ENCODE data around the gene ETV3L. TPM values are rescaled to one million over a fixed set of nuclear protein-coding genes. Genes with fewer than 3 reads are reported as not detected.
A peak's percentile ranks its signal among the peaks of the same experiment; 100 is the strongest.

The ETV3L gene
- total and polyA plus RNA-seq, 2 of the 8 experiments (the other 6 are each of a cell fraction or from before 2014, with no cell fraction given), result 0.17 to 0.26 TPM

DNA sequence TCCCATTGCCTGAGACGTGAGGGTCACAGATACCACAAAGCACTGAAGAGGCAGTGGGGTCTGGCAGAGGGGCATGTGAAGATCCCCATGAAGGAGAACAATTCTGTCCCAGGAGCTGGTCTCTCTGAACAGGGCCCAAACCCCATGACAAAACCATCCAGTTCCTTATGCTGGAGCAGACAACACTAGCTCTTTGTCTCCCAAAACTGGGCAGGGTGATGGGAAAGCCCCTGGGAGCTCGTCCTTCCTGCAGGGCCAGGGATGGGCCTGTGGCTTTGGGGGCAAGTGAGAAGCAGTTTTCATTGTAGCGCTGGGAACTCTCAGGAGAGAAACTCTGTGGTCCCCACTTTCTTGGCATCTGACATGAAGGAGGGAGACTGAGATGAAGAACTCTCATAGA, 8.8 kb downstream of the ETV3L start:
- H3K4ac ChIP-seq (replicated peaks; ENCODE audit: insufficient read length, low read depth, low read length), result no peak overlapping the region
- H4K8ac ChIP-seq (ENCODE audit: extremely low read depth, insufficient read depth, low read length), result no peak overlapping the region
- H3K56ac ChIP-seq (replicated peaks; ENCODE audit: insufficient read length, low read depth, low read length), result no peak overlapping the region
- H3K27ac ChIP-seq (ENCODE audit: low read depth, low read length), result no peak overlapping the region
- no peak overlapping the region for H3K4me2 ChIP-seq (ENCODE audit: insufficient read depth in 1 of 2, low read depth in 2 of 2, low read length in 2 of 2)
- CTCF ChIA-PET (ENCODE audit: partially characterized antibody), result interaction anchor here (0.7 to 7.7 kb wide), 38 partner anchors 8 to 773 kb away, joined by 3 to 218 read pairs (median 4); partner anchors contain the start of genes ETV3 and ETV3L
- H3K9ac ChIP-seq (replicated peaks in 1 of 4; ENCODE audit: extremely low read depth in 1 of 4, low read depth in 3 of 4, low read length in 3 of 4), result no peak overlapping the region
- no peaks in the 10 kb centered on the region for H3K36me3 ChIP-seq (ENCODE audit: control insufficient read depth in 2 of 4, insufficient read depth in 4 of 4, low read length in 3 of 4)
- no peak overlapping the region for H4K5ac ChIP-seq (ENCODE audit: insufficient read length, low read depth, low read length)
- no peak overlapping the region for H4K91ac ChIP-seq (replicated peaks; ENCODE audit: insufficient read length, low read length)
- no peak overlapping the region for H2BK15ac ChIP-seq (ENCODE audit: low read length)
- no peak overlapping the region for H2AK5ac ChIP-seq (ENCODE audit: low read depth, low read length)
- FAIRE-seq (no peak), DNase-seq (ENCODE audit: low read depth in 1 of 2, low spot score in 2 of 2) (no peak)
- H2AFZ ChIP-seq (ENCODE audit: low read length), result 0 out of 2 replicates have a peak overlapping the region, but pooled peaks have one; percentile 60
- H3K79me1 ChIP-seq (ENCODE audit: low read depth, low read length), result no peaks in the 10 kb centered on the region
- no peak overlapping the region for H3K4me3 ChIP-seq (ENCODE audit: extremely low read depth in 1 of 4, insufficient read depth in 2 of 4, low read depth in 3 of 4, low read length in 4 of 4)
- no peak overlapping the region; the same call in 1 of the 2 replicates for H2BK20ac ChIP-seq (ENCODE audit: low read length)
- POLR2A ChIA-PET (ENCODE audit: partially characterized antibody), result interaction anchor here (1.4 to 2.5 kb wide), 2 partner anchors 23 to 64 kb away, joined by 8 to 12 read pairs; no protein-coding TSS in a partner anchor
- H3K14ac ChIP-seq (ENCODE audit: insufficient read length), result no peak overlapping the region
- WGBS, 2 experiments (ENCODE audit: extremely low coverage in 1 of 2, insufficient coverage in 1 of 2, insufficient read length in 1 of 2, insufficient replicate concordance in 2 of 2, low coverage in 1 of 2, low lambda C conversion rate in 2 of 2, missing lambda C conversion rate in 1 of 2), result 90% methylated on average over 3 of the region's 3 CpGs; no CpG with 5 or more reads in 1 of the 2 experiments
- H3K79me2 ChIP-seq (ENCODE audit: control insufficient read depth in 1 of 2, insufficient read depth in 2 of 2, low read length in 2 of 2), result no peaks in the 10 kb centered on the region
- no peaks in the 10 kb centered on the region for H3K9me3 ChIP-seq (ENCODE audit: insufficient read depth in 2 of 2, low read depth in 1 of 2, low read length in 1 of 2)
- peaks cover 3 to 5% (median 3%) of the 10 kb centered on the region in 4 experiments; a peak in 5 of 7 replicates for H3K4me1 ChIP-seq (replicated peaks in 1 of 4; ENCODE audit: control insufficient read depth in 3 of 4, insufficient read depth in 4 of 4, low read length in 3 of 4)
- peak overlapping the region; percentile 35; the same call in 1 of the 2 replicates for H2BK5ac ChIP-seq (ENCODE audit: low read depth, low read length)
- H3K23ac ChIP-seq (ENCODE audit: insufficient read length), result no peak overlapping the region
- no peaks in the 10 kb centered on the region; a peak in 2 of 7 replicates for H3K27me3 ChIP-seq (replicated peaks in 1 of 4; ENCODE audit: control insufficient read depth in 3 of 4, extremely low read depth in 1 of 4, insufficient read depth in 3 of 4, low read length in 3 of 4)
- H4K20me1 ChIP-seq (replicated peaks in 1 of 2; ENCODE audit: control insufficient read depth in 1 of 2, insufficient read depth in 2 of 2, low read length in 2 of 2), result no peaks in the 10 kb centered on the region
- 0 out of 2 replicates have a peak overlapping the region, but pooled peaks have one; percentile 61 for H2BK12ac ChIP-seq (ENCODE audit: low read depth, low read length)
- H3K18ac ChIP-seq (ENCODE audit: extremely low read depth, low read length), result peak overlapping the region; percentile 53; the same call in 1 of the 2 replicates
- H3K23me2 ChIP-seq (ENCODE audit: low read depth, low read length), result no peaks in the 10 kb centered on the region
- H2BK120ac ChIP-seq (replicated peaks; ENCODE audit: low read depth, low read length), result no peak overlapping the region
- TF ChIP-seq YY1 (IDR thresholded peaks at IDR 0.05; ENCODE audit: low read depth, low read length) (no peak), PHF8 (conservative IDR thresholded peaks at IDR 0.05; ENCODE audit: low read depth, low read length) (no peak), KDM5A (IDR thresholded peaks at IDR 0.05; ENCODE audit: low read length) (no peak)
